Brain microvascular endothelial cell (primary cell): Measurements from ENCODE around the gene DPYSL5.
"Not testable (repeated sequence)": the region's sequence is repeated elsewhere in the genome, so short reads cannot be mapped to it uniquely, and the experiment has no call there.

Experiments
- DNase-seq: peaks from one replicate; pipeline ENCODE4 v3.0.0-alpha.2; 2020
- H3K27ac ChIP-seq: fragments of 250-450 bp; sonication (Bioruptor Pico); 2 replicates; pipeline ENCODE4 v1.5.1; 2020; ENCODE audit warnings: mild to moderate bottlenecking, moderate library complexity
- H3K27me3 ChIP-seq: fragments of 250-450 bp; sonication (Bioruptor Pico); replicated peaks from 2 replicates; pipeline ENCODE4 v1.5.1; 2020; ENCODE audit warnings: mild to moderate bottlenecking
- H3K36me3 ChIP-seq: fragments of 250-450 bp; sonication (Bioruptor Pico); replicated peaks from 2 replicates; pipeline ENCODE4 v1.5.1; 2020; ENCODE audit warnings: mild to moderate bottlenecking
- H3K4me3 ChIP-seq: 2 replicates; pipeline ENCODE4 v1.5.1; 2011; ENCODE audit warnings: low read depth, mild to moderate bottlenecking, control low read depth, low read length, moderate library complexity
- in situ Hi-C: cut with HindIII; loops from 2 replicates; pipeline ENCODE4 v1.10.0; 2017; ENCODE audit warnings: low sequenced_read_pairs, low pct_ligation_motif_present
- TF ChIP-seq, protein P1 (sequence below): IDR thresholded peaks from 2 replicates; pipeline ENCODE4 v1.5.1; 2011; ENCODE audit warnings: low read depth, mild to moderate bottlenecking, moderate library complexity, low read length, control low read depth, inconsistent platforms; ENCODE audit errors: missing control alignments

DPYSL5 gene

DNA sequence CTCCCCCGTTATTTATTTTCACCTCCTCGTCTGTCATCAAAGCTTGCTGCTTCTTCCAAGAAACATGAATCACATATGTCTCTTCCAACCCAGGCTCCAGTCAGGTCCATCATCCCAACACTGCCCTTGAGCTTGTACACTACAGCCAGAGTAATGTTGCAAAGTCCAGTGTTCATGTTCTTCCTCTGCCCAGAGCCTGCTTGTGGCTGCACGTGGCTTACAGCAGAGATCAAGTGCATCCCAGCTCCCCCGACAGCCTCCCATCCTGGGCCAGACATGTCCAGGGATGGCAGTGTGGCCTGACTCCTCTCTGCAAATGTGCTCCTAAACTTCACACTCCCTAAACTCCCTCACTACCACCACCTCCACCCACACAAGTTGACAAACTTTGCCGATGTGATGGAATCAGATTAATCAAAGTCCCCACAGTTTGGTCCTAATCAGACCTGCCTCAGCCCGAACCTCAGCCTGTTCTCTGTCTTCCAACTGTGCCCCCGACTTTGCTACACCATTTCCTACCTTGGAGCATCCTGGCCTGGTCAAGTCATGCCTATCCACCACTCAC is 68.3 kb downstream of the DPYSL5 start:
- in situ Hi-C loops = no loop called here
- no peaks in the 10 kb centered on the region for H3K36me3 ChIP-seq
- H3K27ac ChIP-seq = no peak overlapping the region
- DNase-seq = no peak
- H3K27me3 ChIP-seq = peaks cover 46% of the 10 kb centered on the region
- TF ChIP-seq, protein P1, sequence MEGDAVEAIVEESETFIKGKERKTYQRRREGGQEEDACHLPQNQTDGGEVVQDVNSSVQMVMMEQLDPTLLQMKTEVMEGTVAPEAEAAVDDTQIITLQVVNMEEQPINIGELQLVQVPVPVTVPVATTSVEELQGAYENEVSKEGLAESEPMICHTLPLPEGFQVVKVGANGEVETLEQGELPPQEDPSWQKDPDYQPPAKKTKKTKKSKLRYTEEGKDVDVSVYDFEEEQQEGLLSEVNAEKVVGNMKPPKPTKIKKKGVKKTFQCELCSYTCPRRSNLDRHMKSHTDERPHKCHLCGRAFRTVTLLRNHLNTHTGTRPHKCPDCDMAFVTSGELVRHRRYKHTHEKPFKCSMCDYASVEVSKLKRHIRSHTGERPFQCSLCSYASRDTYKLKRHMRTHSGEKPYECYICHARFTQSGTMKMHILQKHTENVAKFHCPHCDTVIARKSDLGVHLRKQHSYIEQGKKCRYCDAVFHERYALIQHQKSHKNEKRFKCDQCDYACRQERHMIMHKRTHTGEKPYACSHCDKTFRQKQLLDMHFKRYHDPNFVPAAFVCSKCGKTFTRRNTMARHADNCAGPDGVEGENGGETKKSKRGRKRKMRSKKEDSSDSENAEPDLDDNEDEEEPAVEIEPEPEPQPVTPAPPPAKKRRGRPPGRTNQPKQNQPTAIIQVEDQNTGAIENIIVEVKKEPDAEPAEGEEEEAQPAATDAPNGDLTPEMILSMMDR = no peak
- no peak overlapping the region for H3K4me3 ChIP-seq

DNA sequence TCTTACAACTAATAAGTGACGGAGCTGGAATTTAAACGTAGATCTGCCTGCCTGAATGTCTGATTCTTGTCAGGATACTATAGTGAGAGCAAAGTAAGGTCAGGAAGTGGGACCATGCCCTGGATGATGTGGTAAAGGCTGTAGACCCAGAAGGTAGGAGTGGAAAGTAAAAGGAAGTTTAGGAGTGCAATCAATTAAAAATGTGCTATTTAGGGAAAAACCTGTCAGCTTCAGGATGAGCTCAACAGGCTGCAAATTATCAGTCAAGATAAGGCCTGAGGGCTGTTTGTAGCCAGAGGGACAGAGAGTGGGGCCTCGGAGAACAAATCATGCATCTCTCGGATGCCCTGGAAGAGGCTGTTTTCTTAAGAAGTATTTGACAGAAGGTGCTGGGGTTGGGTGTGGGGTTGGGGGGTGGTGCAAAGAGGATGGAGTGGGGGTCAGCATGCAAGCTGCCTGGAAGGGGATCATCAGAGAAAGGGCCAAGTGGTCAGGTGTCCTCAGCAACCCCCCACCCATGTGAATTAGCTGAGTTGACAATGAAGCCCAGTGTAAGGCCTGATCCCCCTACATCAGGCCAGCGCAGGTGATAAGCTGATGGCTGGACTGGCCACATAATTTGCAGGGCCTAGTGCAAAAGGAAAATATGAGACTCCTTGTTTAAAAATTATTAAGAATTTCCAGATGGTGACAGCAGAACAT is 69.4 kb downstream of the DPYSL5 start:
- H3K4me3 ChIP-seq = no peak overlapping the region
- in situ Hi-C loops = no loop called here
- TF ChIP-seq, protein P1 = no peak
- no peaks in the 10 kb centered on the region for H3K36me3 ChIP-seq
- no peak for DNase-seq
- H3K27me3 ChIP-seq = peaks cover 37% of the 10 kb centered on the region
- no peak overlapping the region for H3K27ac ChIP-seq

DNA sequence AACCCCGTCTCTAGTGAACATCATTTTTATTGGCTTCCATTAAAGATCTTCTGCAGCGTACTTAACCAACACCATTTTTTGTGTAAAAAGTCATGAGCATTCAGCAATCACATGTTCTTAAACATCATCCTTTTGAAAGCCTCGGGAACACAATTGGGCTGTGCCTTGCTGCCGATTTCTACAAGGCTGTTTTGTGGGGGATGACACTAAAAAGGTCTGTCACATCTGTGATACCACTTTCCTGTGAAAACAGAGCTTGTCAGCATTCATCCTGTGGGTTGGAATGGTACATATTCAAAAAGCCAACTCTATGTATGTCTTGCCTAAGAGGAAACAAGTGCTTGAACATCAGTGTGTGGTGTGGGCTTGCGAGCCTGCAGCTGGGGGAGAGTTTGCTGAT is 73.4 kb downstream of the DPYSL5 start:
- H3K36me3 ChIP-seq = no peaks in the 10 kb centered on the region
- H3K4me3 ChIP-seq = no peak overlapping the region
- DNase-seq = no peak
- peaks cover 3% of the 10 kb centered on the region for H3K27me3 ChIP-seq
- H3K27ac ChIP-seq = no peak overlapping the region
- TF ChIP-seq, protein P1 = no peak
- in situ Hi-C loops = no loop called here

DNA sequence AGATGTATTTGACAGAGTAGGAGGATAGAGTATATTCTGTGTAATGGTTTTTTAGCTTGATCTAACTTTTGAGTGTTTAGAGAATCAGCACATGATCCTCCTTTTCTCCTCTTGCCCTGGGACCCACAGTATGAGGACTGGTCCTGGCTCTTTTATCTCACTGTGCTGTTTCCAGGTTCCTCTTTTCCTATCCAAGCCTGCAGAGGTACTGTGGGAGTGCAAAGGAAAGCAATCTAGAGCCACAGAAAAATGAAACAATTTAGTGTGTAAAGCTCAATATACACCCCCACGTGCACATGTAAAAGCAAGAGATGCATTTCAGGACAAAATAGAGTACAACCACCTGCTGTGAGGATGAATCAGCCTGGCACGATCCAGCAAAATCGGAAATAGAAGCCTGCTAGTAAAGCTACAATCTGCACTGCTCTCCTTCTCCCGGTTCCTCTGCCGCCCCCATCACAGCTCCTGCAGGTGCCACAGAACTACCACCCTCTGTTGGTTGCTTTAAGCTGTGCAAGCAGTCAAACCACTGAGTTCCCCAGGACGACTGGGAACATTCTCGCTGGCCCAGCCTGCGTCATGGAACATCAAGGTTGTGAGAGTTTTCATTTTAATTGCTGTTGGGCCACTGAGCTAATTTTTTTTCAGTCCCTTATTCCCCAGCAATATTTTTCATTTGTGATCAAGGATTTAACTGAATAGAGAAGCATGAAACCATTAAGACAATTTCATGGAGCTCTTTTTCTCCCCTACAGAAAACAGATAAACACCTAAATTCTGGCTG is 74.7 kb downstream of the DPYSL5 start:
- no peak overlapping the region for H3K4me3 ChIP-seq
- peak; percentile 32 for DNase-seq
- in situ Hi-C loops = no loop called here
- H3K36me3 ChIP-seq = no peaks in the 10 kb centered on the region
- no peak overlapping the region for H3K27ac ChIP-seq
- TF ChIP-seq, protein P1 = peak; percentile 76
- H3K27me3 ChIP-seq = no peaks in the 10 kb centered on the region

DNA sequence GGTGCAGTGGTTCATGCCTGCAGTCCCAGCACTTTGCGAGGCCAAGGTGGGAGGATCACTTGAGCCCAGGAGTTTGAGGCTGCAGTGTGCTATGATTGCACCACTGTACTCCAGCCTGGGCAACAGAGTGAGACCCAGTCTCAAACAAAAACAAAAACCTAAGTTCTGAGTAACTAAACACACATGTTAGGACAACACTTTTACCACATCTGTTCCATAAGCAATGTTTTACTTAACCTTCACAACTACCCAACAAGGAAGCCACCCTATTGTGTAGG is 75.2 kb downstream of the DPYSL5 start:
- H3K27ac ChIP-seq, in situ Hi-C loops: not testable (repeated sequence)

DNA sequence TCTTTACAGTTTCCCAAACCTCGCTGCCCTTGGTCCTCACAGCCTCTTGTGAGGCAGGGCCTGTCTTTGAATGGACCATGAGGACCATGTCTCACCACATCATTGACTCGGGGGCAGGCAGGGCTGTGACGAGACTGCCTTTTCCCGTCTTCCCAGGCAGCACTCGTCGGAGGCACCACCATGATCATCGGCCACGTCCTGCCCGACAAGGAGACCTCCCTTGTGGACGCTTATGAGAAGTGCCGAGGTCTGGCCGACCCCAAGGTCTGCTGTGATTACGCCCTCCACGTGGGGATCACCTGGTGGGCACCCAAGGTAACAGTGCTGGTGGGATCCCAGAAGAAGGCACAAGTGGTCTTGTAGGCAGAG is 76.8 kb downstream of the DPYSL5 start:
- DNase-seq = no peak
- TF ChIP-seq, protein P1 = no peak
- no peak overlapping the region for H3K27ac ChIP-seq
- in situ Hi-C loops = no loop called here
- H3K4me3 ChIP-seq = no peak overlapping the region
- no peaks in the 10 kb centered on the region for H3K36me3 ChIP-seq
- H3K27me3 ChIP-seq = no peaks in the 10 kb centered on the region

More for the DNA sequence above, 75.2 kb downstream of the DPYSL5 start:
- not testable (repeated sequence) for H3K27me3 ChIP-seq, H3K36me3 ChIP-seq, H3K4me3 ChIP-seq, DNase-seq
